Fibroblast of peridontal ligament (primary cell): ENCODE results near the gene PRMT5.

Source experiments
- DNase-seq: peaks from one replicate; pipeline ENCODE4 v3.0.0-alpha.2; 2010; ENCODE audit errors: extremely low read depth

The PRMT5 gene

DNA sequence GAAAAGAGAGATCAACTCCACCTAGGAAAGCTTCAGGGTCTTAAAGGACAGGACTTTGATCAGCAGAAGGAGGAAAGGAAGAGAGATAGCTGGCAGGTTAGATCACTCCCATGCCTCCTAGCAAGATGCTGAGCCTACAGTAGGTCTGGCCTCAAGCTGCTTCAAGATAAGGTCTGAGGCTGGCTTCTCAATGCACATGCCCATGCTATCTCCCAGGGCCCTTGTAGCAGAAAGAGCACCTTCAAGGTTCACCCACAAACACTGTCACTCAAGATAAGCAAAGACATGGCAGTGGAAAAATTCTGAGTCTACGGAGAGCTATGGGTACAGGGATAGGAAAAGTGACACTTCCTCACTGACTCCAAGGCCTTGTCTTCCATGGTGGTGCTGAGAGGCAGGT, 31.8 kb downstream of the PRMT5 start:
- no peak for DNase-seq

DNA sequence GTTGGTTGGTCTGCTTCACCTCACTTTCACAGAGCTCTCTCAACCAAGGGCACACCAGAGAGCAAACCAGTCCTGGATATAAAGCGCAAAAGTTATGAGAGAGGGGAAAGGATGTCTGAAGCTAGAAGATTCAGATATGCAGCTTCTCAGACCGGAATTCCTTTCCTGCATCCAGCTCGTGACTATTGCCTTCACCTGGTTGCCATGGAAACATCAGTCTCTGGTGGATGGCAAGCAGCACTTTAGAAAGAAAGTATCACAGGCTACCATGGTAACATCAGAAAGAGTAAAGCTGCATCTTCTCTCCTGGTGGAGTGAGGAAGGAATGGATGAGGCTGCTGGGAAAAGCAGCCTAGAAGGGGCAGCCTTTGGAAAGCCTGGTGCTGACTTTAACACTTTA, 32.4 kb downstream of the PRMT5 start:
- no peak for DNase-seq

DNA sequence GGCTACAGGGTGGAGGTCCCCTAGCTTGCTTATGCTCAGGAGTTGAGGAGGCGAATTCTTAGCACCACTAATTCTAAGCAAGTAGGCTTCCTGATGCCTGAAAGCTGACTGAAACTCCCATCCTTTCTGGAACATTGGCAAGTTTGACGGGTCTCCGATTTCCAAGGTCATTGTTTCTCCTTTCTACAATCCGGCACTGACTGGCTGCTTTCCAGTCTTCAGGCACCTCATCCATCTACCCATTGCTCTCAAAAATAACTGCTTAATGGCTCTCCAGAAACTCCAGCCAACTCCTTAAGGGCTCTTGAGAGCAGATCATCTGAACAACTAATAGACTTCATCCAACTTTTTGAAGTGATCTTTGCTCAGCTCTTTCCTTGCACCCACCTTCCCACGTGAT, 32.8 kb downstream of the PRMT5 start:
- DNase-seq, result no peak

DNA sequence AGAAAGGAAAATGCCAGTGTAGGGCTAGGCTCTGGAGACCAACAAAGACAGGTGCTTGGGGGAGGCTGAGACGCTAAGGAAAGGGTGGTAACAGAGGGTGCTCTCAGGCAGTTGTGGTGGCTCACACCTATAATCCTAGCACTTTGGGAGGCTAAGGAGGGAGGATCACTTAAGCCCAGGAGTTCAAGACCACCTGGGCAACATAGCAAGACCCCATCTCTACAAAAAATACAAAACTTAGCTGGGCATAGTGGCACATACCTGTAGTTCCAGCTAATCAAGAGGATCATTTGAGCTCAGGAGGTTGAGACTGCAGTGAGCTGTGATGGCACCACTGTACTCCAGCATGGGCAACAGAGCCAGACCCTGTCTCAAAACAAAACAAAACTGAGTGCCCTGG, 33.8 kb downstream of the PRMT5 start:
- DNase-seq, result no peak

DNA sequence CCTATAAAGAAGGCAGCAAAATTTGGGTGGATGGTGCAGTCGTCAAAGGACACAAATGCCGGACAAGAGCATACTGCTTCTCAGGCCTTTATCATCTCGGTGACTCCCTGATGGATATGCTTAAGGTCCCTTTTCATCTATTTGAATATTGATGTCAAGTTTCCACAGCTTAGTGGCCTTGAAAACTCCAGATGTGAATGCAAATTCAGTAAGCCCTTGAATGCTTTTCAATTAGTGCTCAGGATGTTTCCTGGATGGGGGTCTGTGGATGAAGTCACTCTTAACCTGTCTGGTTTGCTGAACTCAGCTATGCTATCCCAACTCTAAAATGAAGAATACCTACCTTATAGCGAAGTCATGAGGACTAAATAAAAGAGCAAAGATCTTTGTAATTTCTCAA, 35.5 kb downstream of the PRMT5 start:
- no peak for DNase-seq

DNA sequence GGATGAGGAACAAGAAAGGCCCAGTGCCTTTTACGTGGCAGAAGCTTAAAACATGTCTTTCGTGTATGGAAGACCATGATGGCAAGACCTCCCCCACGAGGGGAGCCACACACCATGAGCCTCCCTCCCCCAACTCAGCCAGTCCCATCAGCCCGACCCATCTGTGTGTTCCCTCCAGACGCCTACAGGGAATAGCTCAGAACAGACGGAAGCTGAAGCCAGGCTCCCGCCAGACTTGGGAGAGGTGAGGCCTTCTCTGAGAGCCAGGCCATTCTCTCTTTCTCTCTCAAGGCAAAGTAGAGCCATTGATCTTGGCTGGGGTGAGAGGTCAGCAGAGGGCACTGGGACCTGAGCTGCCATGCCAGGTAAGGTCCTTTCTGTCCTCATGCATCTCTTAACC, 36.7 kb downstream of the PRMT5 start:
- DNase-seq, result no peak

DNA sequence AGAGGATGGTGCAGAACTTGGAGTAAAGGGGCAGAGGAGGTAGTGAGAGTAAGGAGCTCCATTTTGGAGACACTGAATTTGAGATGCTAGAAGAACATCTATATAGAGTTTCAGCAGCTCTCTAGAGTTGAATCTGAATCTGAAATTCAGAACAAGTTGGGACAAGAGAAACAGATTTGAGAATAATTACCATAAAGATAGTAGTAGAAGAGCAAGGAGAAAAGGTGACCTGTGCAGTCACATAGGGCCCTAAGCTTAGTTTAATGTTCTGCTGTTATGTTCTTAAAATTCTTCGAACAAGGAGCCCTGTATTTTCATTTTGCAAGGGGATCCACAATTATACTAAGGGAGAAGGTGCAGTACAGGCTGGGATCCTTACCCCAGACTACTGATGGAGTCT, 38.8 kb downstream of the PRMT5 start:
- no peak for DNase-seq

DNA sequence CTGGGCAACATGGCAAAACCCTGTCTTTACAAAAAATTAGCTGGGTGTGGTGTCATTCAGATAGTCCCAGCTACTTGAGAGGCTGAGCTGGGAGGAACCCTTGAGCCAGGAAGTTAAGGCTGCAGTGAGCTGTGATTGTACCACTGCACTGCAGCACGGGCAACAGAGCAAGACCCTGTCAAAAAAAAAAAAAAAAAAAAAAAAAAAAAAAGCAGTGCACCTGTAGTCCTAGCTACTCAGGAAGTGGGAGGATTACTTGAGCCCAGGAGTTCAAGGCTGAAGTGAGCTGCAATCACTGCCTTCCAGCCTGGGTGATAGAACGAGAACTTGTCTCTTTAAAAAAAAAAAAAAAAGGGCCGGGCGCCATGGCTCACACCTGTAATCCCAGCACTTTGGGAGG, 40.5 kb downstream of the PRMT5 start:
- no peak for DNase-seq

DNA sequence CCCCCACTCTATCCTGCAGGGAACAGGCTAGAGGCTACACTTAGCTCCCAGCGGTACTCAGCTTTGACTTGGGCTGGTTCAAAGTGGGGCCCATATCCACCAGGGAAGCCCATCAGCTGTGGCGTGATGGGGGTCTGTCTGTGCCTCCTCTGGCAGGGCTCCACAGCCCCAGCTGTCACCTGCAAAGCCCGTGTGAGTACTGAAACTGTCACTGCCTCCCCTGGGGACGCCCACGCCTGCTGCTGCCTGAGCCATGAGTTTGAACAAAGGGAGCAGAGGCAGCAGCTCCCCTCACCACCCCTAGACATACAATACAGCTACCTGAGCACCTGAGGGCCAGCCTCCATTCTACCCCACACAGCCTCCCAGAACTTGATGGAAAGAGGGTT, 41.2 kb downstream of the PRMT5 start:
- no peak for DNase-seq

DNA sequence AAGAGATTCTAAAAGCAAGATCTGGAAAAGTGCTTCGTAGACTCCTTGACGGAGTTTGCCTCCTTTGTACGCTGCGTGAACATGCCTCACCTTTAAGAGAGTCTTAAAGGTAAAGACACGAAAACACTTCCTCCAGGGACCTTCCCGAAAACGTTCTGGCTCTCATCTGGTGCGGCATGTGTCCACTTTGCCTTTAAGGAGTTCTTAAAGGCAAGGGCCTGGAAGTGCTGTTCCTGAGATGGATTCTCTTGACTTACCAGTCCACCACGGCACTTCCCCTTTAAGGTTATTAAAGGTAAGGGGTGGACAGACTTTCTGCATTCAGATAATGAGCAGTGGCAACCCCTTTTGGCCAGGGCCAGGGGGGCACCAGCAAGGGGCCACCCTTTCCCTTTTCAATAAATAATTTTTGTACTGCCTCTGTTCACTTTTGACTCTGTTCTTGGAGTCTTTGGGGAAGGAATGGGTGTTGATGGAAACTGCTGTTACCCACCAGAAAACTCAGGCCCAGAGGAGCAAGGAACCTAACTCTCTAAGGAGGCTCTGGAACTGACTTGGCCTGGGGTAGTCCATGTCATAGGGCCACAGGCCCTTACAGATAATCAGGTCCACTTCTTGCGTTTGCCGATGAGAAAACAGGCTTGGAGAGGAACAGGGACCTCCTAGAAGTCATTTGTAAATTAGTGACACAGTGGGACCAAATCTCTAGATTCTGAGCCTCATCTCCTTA, 41.8 kb downstream of the PRMT5 start:
- DNase-seq, result peak; percentile 71

DNA sequence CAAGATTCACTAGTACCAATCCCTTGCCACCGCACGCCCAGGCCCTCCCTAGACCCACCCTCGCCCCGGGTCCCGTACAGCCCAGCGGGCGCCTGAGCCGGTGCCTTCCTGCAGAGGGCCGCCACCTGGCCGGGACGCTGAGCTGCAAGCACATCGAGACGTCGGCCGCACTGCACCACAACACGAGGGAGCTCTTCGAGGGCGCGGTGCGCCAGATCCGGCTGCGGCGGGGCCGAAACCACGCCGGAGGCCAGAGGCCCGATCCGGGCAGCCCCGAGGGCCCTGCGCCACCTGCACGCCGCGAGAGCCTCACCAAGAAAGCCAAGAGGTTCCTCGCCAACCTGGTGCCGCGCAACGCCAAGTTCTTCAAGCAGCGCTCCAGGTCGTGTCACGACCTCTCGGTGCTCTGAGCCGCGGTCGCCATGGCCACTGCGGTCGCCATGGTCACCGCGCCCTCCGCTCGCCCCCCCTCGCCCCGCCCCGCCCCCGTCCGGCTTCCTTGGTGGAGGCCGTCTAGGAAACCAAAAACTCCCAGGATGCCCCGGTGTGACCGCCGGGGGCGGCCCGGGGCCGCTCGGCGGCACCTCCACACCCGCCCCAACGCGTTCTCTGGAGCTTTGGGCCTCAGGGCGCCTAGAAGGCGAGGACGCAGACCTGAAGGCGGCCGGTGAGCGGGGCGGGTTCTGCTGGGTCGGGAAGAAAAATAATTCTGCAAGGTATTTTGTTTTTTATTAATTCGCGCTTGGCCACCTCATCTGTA, 42.5 kb downstream of the PRMT5 start:
- peak; percentile 42 for DNase-seq

DNA sequence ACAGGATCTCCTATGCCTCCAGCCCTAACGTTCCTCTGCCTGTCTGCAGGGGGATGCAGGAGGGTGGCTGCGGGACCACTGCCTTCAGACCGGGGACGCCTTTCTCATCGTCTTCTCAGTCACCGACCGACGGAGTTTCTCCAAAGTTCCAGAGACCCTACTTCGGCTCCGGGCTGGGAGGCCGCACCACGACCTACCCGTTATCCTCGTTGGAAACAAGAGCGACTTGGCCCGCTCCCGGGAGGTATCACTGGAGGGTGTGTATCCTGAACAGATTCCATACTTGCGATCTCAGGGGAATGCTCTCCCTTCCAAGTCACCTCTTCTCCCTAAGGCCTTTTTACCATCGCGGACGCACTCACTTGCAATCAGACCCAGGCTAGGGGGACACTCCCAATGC, 43.2 kb downstream of the PRMT5 start:
- no peak for DNase-seq

DNA sequence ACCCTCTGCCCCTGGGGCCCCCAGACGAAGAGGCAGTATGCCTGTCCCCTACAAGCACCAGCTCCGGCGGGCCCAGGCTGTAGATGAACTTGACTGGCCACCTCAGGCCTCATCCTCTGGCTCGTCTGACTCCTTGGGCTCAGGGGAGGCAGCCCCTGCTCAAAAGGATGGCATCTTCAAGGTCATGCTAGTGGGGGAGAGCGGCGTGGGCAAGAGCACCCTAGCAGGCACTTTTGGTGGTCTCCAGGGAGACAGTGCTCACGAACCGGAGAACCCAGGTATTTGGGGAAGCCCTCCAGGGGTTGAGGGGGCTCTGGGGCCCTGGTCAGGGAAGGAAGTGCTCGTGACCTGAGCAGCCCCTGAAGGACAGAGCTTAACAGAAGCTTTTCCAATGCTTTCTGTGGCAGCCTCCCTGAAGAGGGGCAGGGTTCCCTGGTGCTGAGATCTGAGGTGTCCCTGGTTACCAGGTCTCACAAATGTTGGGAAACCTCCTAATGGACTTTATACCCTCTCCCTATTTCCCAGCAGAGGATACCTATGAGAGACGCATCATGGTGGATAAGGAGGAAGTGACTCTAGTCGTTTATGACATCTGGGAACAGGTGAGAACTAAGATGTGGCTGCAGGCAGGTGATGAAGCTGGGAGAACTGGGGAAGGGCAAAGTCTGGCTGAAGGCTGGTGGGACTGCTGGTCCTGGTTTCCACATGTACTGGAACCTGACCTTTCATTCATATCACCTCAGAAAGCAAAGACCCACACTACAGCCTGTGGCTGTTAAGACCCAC, 44.2 kb downstream of the PRMT5 start:
- DNase-seq, result no peak

DNA sequence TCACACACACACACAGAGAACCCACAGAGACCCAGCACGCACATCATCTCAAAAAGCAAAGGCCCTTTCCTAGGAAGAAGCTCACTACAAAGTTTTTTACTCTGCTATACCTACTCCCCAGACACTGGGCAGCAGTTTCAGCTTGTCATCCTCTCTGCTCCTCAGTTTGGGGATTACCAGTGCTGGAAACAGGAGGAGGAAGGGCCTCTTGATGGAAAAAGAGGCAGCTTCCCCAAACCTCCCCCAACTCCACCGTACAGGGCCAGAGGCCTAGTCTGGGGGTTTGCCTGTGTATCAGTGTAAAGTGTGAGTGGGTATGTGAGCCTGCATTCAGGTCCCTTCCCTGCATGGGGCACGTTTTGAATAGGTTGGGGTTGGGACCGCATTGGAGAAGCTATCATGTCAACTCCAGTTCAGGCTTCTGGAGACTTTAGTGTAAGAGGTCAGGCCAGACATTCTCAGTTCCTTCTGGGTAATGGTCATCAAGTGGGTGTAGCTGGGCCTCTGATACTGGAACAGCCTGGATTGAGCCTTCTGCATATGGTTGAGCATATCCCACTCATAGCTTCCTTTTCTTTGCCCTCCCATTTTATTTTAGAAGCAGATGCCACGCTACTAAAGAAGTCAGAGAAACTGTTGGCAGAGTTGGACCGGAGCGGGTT, 45.0 kb downstream of the PRMT5 start:
- no peak for DNase-seq

DNA sequence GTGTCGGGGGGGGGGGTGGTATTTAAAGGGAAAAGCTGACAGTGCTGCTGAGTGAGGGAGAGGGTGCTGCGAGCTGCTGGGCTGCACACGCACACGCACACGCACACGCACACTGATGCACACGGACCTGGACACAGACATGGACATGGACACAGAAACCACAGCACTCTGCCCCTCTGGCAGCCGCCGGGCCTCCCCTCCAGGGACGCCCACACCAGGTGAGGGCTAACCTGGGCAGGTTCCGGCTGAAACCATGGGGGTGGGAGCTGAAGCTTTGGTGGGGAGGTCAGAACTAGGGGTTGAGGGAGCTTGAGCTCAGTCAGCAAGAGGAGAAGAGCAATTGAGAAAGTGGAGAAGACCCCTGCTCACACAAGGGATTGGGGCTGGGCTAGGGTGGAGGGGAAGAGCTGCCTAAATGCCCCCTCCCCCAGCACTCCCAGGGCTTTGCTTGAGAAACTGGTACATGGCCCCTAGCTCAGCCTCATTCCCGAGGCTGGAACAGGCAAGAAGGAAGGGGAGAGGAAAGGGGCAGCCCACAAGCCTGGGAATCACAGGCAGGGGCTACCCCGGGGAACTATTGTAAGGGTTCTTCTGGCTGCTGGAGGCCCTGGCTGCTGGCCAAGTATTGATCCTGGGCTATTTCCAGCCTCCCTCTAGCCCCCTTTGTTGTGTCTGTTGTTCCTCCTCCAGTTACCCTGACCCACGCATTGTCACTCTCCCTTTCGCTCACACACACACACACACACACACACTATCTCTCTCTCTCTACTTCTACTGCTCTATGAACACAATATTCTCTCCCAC, 45.8 kb downstream of the PRMT5 start, which contains the start of gene REM2:
REM2 (plus strand) TSS at position 50 of the 804 bp plus-strand sequence; CDS start at position 116, 66 bp downstream.
- DNase-seq, result no peak

DNA sequence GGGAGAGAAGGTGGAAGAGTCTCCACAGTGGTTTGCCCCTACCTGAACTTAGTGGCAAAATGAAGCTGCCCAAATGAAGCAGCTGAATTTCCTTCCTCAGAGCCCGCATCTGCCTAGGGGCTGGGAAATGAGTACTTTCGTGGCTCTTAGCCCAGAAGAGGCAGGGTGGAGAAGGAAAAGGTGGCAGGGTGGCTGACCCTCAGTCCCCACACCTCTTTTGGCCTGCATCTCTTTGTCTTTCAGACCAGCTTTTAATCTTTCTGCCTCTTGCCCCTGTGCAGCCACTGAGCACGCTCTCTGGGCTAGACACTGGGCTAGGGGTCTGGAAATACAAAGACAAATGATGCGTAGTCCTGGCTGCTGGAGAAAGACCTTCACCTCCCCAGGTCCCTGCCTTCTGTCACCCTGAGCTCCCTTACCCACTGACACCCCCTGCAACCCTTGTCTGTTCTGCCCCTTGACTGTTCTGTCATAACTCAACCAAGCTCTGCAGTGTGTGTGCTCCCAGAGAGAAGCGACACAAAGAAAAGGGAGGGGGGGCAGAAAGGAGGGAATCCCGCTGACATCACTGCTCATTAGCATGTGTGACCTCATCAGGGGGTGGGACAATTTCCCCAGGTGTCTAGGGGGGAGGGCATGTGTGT, 46.5 kb downstream of the PRMT5 start:
- peak; percentile 26 for DNase-seq

DNA sequence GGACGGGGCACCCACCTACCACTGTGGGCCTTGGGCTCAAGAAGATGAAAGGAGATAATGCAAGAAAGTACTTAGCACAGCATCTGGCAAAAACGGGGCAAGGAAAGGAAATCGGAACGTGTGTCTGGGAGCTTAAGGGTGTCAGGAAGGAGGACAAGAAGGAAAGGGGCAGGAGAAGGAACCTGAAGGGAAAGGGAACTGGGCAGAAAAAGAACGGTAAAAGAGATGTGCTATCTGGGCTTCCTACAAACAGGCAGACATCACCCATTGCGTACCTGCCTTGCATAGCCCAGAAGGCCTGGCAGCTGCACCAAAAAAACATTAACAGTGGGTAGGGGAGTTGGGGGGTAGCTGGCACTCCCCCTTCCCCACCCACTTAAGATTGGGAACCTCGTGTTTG, 47.1 kb downstream of the PRMT5 start:
- DNase-seq, result no peak

DNA sequence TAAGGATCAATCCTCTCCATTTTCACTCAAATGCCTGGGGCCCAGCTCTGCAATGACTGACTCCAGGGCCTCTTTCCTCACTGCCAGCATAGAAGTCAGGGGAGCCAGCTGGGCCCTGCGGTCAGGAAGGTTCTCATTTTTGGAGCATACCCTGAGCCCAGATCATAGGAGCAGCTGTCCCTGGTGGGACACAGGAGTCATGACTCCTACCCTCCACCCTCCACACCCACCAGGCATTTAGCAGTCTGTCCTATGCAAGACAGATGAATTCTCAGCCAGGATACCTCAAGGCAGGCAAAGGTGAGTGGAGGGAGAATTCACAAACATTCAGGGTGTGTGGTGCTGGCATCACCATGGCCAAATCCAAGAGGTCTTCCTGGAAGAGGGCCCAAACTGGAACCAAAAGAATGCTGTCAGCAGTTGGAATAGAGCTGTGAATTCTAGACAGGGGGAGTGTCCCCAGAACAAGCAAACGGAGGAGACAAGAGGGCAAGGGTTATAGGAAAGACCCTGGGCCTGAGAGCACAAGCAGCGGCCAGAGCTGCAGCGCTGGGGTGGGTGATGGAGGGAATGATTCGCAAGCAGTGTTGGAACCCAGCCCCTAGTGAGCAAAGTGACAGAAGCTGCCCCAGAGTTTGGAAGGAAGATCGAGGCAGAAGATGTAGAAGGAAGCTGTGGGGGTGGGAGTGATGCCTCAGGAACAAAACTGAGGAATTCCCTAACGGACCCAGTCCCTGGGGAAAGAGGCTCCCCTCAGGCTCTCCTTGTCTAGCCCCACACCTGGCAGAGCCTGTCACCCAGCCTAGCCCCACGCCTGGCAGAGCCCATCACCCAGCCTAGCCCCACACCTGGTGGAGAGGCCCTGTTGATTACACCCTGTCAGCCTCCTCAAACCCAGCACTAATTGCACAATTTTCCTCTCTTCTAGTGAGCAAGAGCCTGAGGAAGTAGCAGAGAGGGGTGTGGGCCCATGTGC, 50.6 kb downstream of the PRMT5 start:
- DNase-seq, result no peak

DNA sequence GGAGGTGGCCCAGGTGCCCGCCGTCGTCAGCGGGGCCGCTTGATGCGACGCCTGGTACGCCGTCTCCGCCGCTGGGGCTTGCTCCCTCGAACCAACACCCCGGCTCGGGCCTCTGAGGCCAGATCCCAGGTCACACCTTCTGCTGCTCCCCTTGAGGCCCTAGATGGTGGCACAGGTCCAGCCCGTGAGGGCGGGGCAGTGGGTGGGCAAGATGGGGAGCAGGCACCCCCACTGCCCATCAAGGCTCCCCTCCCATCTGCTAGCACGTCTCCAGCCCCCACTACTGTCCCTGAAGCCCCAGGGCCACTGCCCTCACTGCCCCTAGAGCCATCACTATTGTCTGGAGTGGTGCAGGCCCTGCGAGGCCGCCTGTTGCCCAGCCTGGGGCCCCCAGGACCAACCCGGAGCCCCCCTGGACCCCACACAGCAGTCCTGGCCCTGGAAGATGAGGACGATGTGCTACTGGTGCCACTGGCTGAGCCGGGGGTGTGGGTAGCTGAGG, 52.1 kb downstream of the PRMT5 start:
- no peak for DNase-seq
